ENCODE data around the gene ANAPC16.
A peak's percentile ranks its signal among the peaks of the same experiment; 100 is the strongest.

Gene ANAPC16

DNA sequence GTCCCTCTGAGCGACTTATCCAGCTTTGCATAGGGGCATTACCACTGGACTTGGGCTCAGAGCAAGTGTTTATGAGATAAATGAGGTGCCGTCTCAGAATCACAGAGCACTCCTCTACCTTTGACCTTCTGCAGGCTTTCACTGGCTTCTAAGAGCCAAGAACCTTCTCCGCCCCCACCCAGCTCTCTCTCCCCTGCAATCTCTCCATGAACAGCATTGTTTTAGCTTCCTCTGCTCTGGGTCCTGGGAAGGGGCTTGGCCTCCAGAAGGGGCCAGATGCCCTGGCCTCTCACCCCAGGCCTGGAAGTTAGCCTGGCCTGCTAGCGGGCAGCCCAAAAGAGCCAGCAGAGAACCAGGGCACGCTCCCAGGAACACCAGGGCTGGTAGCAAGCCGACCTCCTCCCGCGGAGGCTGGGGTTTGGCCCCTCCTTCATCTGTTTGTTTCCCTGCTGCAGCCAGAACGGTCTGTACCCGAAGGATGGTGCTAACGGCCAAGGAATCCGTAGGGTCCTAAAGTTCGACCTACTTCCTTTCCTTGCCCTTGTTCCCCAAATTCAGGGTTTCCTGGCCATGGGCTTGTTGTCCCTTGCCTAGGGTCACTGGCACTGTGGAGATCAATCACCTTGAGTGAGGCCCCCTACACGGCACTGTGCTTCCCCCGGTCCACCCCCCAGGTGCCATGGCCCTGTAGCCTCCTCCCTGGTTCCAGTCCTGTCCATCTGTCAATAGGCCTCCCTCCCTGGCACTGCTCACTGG lies 39.2 kb downstream of the ANAPC16 start:
- peaks cover 38% of the 10 kb centered on the region for H3K4me1 ChIP-seq (ENCODE audit: insufficient read depth, low read length)
- H3K27me3 ChIP-seq (ENCODE audit: insufficient read depth, low read length), result no peaks in the 10 kb centered on the region
- H3K36me3 ChIP-seq (ENCODE audit: insufficient read depth, low read length), result no peaks in the 10 kb centered on the region
- peak overlapping the region; percentile 41 for H3K4me3 ChIP-seq (ENCODE audit: low read length)
- peak overlapping the region; percentile 41 for H2AFZ ChIP-seq (ENCODE audit: low read depth, low read length)
- no peaks in the 10 kb centered on the region for H3K9me3 ChIP-seq (ENCODE audit: low read length)

- no peak overlapping the region for H3K4me3 ChIP-seq (ENCODE audit: low read length)
- no peaks in the 10 kb centered on the region for H3K36me3 ChIP-seq (ENCODE audit: insufficient read depth, low read length)
- H3K27me3 ChIP-seq (ENCODE audit: insufficient read depth, low read length), result no peaks in the 10 kb centered on the region
- H3K9me3 ChIP-seq (ENCODE audit: low read length), result no peaks in the 10 kb centered on the region
- H3K4me1 ChIP-seq (ENCODE audit: insufficient read depth, low read length), result peaks cover 44% of the 10 kb centered on the region
- H2AFZ ChIP-seq (ENCODE audit: low read depth, low read length), result no peak overlapping the region
These were observed 40.3 kb downstream of the ANAPC16 start for GRCh38 chr10:72255977-72256729.

DNA sequence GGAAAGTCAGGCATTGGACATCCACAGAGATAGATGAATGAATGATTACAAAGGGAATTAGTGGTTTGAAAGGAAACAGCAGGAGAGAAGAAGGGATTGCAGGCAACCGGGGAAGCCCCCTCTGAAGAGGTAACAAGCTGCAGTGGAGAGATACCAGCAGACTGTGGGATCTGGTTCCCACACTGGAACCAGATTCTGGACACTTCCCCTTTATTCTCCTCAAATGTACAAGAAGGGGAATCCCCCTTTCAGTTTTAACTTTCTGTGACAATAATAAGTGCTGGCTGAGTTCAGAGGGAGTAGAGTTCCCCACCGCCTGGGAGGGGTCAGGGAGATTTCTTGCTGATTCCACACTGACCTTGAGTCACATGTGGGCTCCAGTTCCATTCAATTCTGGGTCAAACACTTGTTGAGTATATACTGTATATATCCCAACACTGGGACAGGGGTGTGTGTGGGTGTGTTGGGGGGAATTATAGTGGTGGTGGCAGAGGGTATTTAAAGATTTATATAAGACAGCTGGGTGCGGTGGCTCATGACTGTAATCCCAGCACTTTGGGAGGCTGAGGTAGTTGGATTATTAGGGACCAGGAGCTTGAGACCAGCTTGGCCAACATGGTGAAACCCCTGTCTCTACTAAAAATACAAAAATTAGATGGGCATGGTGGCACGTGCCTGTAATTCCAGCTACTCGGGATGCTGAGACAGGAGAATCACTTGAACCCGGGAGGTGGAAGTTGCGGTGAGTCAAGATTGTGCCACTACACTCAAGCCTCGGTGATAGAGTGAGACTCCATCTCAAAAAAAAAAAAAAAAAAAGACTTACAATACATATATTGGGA lies 41.5 kb downstream of the ANAPC16 start:
- H3K9me3 ChIP-seq (ENCODE audit: low read length), result no peaks in the 10 kb centered on the region
- H2AFZ ChIP-seq (ENCODE audit: low read depth, low read length), result no peak overlapping the region
- peaks cover 51% of the 10 kb centered on the region for H3K4me1 ChIP-seq (ENCODE audit: insufficient read depth, low read length)
- H3K36me3 ChIP-seq (ENCODE audit: insufficient read depth, low read length), result no peaks in the 10 kb centered on the region
- no peaks in the 10 kb centered on the region for H3K27me3 ChIP-seq (ENCODE audit: insufficient read depth, low read length)
- H3K4me3 ChIP-seq (ENCODE audit: low read length), result no peak overlapping the region

DNA sequence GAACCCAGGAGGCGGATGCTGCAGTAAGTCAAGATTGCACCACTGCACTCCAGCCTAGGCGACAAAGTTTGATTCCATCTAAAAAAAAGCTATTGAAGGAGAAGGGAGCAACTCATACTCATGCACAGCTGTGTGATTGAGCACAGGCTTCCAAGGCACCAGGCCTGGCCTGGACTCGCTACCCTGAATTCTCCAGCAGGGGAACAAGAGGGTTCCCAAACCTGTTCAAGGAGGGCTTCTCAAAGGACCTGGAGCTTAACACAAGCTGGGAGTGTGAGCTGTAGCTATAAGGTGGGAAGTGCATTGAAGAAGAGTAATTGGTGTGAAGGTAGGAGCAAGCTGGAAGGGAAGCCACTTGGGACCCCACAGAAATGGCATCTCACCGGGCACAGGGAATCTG lies 42.8 kb downstream of the ANAPC16 start:
- no peaks in the 10 kb centered on the region for H3K27me3 ChIP-seq (ENCODE audit: insufficient read depth, low read length)
- H2AFZ ChIP-seq (ENCODE audit: low read depth, low read length), result no peak overlapping the region
- H3K36me3 ChIP-seq (ENCODE audit: insufficient read depth, low read length), result no peaks in the 10 kb centered on the region
- H3K4me3 ChIP-seq (ENCODE audit: low read length), result no peak overlapping the region
- H3K4me1 ChIP-seq (ENCODE audit: insufficient read depth, low read length), result peaks cover 51% of the 10 kb centered on the region
- H3K9me3 ChIP-seq (ENCODE audit: low read length), result no peaks in the 10 kb centered on the region

DNA sequence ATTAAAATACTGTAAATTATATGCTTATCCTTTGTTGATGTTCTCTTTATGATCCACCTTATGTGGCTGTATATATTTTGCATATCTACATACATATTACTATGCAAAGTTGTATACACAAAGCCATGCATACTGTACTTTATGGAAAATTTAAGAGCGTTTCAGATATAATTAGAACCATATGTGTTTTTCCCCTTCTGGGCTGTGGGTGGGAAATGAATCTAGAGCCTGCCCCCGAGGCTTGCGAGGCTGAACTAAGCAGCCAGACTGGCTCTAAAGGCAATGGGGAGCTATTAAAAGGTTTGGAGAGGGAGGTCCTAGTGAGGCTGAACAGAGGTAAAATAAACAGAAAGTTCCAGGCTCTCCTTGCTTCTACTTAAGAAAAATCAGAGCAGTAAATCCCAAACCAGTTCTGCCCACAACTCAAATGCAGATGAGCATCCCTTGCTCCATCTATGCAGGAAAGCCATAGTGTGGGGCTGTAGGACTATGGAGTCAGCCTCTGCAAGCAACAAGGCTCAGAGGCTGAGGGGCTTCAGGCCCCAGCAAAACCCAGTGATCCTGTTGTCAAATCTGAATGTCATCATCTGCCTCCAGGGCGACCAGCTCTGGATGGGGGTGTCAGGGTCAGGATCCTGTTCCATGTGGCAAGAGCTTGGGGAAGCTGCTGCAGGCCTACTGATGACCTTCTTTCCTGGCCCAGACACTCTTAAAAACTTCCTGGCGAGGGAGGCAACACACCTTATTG lies 43.9 kb downstream of the ANAPC16 start:
- no peak overlapping the region for H2AFZ ChIP-seq (ENCODE audit: low read depth, low read length)
- peak overlapping the region; percentile 47 for H3K4me3 ChIP-seq (ENCODE audit: low read length)
- no peaks in the 10 kb centered on the region for H3K27me3 ChIP-seq (ENCODE audit: insufficient read depth, low read length)
- no peaks in the 10 kb centered on the region for H3K36me3 ChIP-seq (ENCODE audit: insufficient read depth, low read length)
- H3K4me1 ChIP-seq (ENCODE audit: insufficient read depth, low read length), result peaks cover 45% of the 10 kb centered on the region
- no peaks in the 10 kb centered on the region for H3K9me3 ChIP-seq (ENCODE audit: low read length)

DNA sequence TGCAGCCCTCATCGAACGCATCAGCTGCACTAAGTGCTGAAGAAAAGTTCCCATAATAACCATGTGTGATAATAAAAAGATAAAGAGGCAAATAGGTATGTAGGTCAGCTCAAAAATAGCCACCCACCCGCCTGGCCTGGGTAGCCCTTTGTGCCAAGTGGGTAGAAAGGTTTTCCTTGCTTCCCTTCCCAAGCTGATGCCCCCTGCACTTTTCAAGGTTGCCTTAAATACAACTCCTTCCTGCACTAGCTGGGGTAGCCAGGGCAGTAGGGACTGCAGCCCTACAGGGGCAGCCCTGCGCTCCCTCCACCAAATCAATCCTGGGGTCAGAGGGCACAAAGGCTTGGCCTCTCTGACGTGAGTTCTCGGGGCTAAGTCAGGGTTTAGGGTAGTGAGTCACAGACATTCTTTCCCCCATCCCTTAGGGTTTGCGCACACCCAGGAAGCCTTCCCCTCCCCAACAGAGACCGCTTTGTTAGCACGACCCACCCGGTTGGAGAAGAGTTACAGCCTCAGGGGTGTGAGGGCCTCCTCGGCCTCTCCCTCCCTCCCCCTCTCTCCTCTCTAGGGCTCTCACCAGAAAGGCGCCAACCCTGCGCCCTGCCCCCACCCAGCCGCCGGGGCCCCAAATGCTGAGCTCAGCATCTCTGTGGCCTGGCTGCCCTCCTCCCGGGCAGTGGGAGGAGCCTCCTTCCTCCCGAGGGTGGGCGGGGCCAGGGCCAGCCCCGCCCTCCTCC lies 44.6 kb downstream of the ANAPC16 start:
- H2AFZ ChIP-seq (ENCODE audit: low read depth, low read length), result peak overlapping the region; percentile 49
- peak overlapping the region; percentile 47 for H3K4me3 ChIP-seq (ENCODE audit: low read length)
- peaks cover 39% of the 10 kb centered on the region for H3K4me1 ChIP-seq (ENCODE audit: insufficient read depth, low read length)
- H3K36me3 ChIP-seq (ENCODE audit: insufficient read depth, low read length), result no peaks in the 10 kb centered on the region
- H3K27me3 ChIP-seq (ENCODE audit: insufficient read depth, low read length), result no peaks in the 10 kb centered on the region
- H3K9me3 ChIP-seq (ENCODE audit: low read length), result no peaks in the 10 kb centered on the region

GRCh38 chr10:72260976-72261783 lies 45.4 kb downstream of the ANAPC16 start:
- Histone ChIP-seq H3K4me3 (ENCODE audit: low read length) (peak overlapping the region; percentile 47), H2AFZ (ENCODE audit: low read depth, low read length) (peak overlapping the region; percentile 49), H3K9me3 (ENCODE audit: low read length) (no peaks in the 10 kb centered on the region), H3K27me3 (ENCODE audit: insufficient read depth, low read length) (no peaks in the 10 kb centered on the region), H3K4me1 (ENCODE audit: insufficient read depth, low read length) (peaks cover 34% of the 10 kb centered on the region), H3K36me3 (ENCODE audit: insufficient read depth, low read length) (no peaks in the 10 kb centered on the region)

DNA sequence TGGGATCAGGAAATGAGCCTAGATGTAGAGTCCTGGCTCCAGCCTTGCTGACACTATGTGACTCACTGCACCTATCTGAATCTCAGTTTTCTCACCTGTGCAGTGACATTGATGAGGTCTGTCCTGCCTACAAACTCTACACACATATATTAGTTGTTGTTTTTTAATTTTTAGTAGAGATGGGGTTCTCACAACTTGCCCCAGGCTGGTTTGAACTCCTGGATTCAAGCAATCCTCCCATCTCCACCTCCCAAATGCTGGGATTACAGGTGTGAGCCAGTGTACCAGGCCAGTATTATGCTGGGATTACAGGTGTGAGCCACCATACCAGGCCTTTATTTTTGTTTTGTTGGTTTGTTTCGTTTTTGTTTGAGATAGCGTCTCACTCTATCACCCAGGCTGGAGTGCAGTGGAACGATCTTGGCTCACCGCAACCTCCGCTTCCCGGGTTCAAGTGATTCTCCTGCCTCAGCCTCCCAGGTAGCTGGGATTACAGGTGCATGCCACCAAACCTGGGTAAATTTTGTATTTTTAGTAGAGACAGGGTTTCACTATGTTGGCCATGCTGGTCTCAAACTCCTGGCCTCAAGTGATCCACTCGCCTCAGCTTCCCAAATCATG lies 46.1 kb downstream of the ANAPC16 start:
- Histone ChIP-seq H2AFZ (ENCODE audit: low read depth, low read length) (peak overlapping the region; percentile 49), H3K4me3 (ENCODE audit: low read length) (peak overlapping the region; percentile 47), H3K9me3 (ENCODE audit: low read length) (no peaks in the 10 kb centered on the region), H3K36me3 (ENCODE audit: insufficient read depth, low read length) (no peaks in the 10 kb centered on the region), H3K27me3 (ENCODE audit: insufficient read depth, low read length) (no peaks in the 10 kb centered on the region), H3K4me1 (ENCODE audit: insufficient read depth, low read length) (peaks cover 31% of the 10 kb centered on the region)

DNA sequence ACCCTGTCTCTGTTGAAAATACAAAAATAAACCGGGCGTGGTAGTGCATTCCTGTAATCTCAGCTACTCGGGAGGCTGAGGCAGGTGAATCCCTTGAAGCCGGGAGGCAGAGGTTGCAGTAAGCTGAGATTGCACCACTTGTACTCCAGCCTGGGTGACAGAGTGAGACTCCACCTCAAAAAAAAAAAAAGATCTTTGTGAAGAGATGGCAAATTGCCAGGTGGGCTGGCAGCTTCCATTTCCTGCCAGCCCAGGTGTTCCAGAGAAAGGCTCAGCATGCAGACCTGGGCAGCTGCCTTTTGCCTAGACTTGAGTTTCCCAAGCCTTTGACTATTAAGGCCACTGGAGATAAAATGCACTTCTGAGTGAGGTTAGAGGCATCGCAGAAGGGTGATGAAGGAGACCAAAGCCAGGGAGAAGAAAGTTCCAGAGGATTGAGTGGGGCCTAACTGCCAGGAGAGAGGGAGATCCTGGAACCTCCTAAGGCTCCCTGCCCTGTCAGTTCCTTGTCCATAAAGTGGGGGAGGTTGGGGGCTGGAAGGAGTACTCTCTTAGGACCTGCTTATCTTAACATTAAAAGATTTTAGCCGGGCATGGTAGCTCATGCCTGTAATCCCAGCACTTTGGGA lies 47.9 kb downstream of the ANAPC16 start:
- Histone ChIP-seq H3K4me1 (ENCODE audit: insufficient read depth, low read length) (peaks cover 28% of the 10 kb centered on the region), H3K4me3 (ENCODE audit: low read length) (no peak overlapping the region), H3K27me3 (ENCODE audit: insufficient read depth, low read length) (no peaks in the 10 kb centered on the region), H3K36me3 (ENCODE audit: insufficient read depth, low read length) (no peaks in the 10 kb centered on the region), H2AFZ (ENCODE audit: low read depth, low read length) (no peak overlapping the region), H3K9me3 (ENCODE audit: low read length) (no peaks in the 10 kb centered on the region)

DNA sequence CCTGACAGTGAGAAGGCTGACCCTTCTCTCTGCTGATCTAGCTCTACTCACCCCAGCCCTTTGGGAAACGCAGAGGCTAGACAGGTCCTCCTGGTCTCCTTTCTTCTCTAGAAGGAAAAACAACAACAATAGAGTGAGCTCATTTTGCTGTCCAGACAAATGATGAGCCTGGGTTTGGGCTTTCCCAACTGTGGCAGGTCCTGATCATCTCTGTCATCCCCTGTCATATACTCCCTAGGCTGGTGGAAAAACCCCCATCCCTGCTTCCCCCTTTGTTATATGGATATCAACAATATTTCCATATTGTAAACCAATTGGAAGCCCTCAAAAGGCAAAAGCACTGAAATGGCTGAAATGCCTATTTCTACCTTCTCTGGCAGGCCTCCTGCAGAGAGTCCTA lies 48.7 kb downstream of the ANAPC16 start:
- Histone ChIP-seq H3K36me3 (ENCODE audit: insufficient read depth, low read length) (no peaks in the 10 kb centered on the region), H3K4me1 (ENCODE audit: insufficient read depth, low read length) (peaks cover 21% of the 10 kb centered on the region)

GRCh38 chr10:72265508-72265907 lies 49.7 kb downstream of the ANAPC16 start:
- H3K4me3 ChIP-seq (ENCODE audit: low read length), result no peak overlapping the region
- no peaks in the 10 kb centered on the region for H3K27me3 ChIP-seq (ENCODE audit: insufficient read depth, low read length)
- H2AFZ ChIP-seq (ENCODE audit: low read depth, low read length), result no peak overlapping the region
- peaks cover 11% of the 10 kb centered on the region for H3K4me1 ChIP-seq (ENCODE audit: insufficient read depth, low read length)
- no peaks in the 10 kb centered on the region for H3K36me3 ChIP-seq (ENCODE audit: insufficient read depth, low read length)
- H3K9me3 ChIP-seq (ENCODE audit: low read length), result no peaks in the 10 kb centered on the region

More for the DNA sequence above, 48.7 kb downstream of the ANAPC16 start:
- Histone ChIP-seq H2AFZ (ENCODE audit: low read depth, low read length) (no peak overlapping the region), H3K27me3 (ENCODE audit: insufficient read depth, low read length) (no peaks in the 10 kb centered on the region), H3K9me3 (ENCODE audit: low read length) (no peaks in the 10 kb centered on the region), H3K4me3 (ENCODE audit: low read length) (no peak overlapping the region)

All from neuron (in vitro differentiated cells).